ENCODE results near the gene TMEM109.
A peak's percentile ranks its signal among the peaks of the same experiment; 100 is the strongest.

- TF ChIP-seq POLR2AphosphoS5 (IDR thresholded peaks at IDR 0.05; ENCODE audit: insufficient read depth in 1 of 2, low read depth in 1 of 2) (no peak), CTCF (IDR thresholded peaks at IDR 0.05) (peak; percentile 64 to 88 (median 84)), POLR2A (IDR thresholded peaks at IDR 0.05) (no peak)
Observed at GRCh38 chr11:60899046-60899936, 14.7 kb upstream of the TMEM109 start.
